K562 (cell line): ENCODE data around the gene ZNF382. TPM values are rescaled to one million over a fixed set of nuclear protein-coding genes. Genes with fewer than 3 reads are reported as not detected.

Source experiments
- ATAC-seq: fragments of 200-7000 bp; cut with Tn5 transposase; 3 replicates; pipeline ENCODE4 v1.9.1; 2020; ENCODE audit warnings: moderate library complexity
- BruUV-seq: library from RNA; stranded (reverse); fragments of 400-500 nt; replicated peaks from 2 replicates; lab custom pipeline; 2021; lab: Mats Ljungman, UMichigan
- CTCF ChIA-PET: fragments of 300-600 bp; formaldehyde crosslinking; extraction: SDS; loops from one replicate; lab custom pipeline; 2021; ENCODE audit warnings: low intra/inter-chr PET ratio; lab: Yijun Ruan, JAX
- POLR2A ChIA-PET: fragments of 300-600, 350-650 bp; sonication (Branson Sonifier 250); formaldehyde crosslinking; extraction: SDS; loops from one replicate; lab custom pipeline; 2021; ENCODE audit warnings: antibody characterized with exemption, inconsistent platforms; lab: Yijun Ruan, JAX
- DNase-seq, 4 experiments: peaks; one replicate each; pipeline versions ENCODE4 v3.0.0 to v3.0.0-alpha.2; 2011 to 2018; ENCODE audit warnings: low spot score in 3 of 4, mixed read lengths in 3 of 4; ENCODE audit errors: extremely low read depth in 1 of 4
- FAIRE-seq: peaks from 2 replicates; lab custom pipeline; 2011; peaks lifted over from hg19 to GRCh38; lab: Jason Lieb, UNC
- H2AFZ ChIP-seq: 2 replicates; pipeline ENCODE4 v1.6.0; 2011; ENCODE audit warnings: low read depth, low read length, control low read depth, inconsistent platforms
- H3K27ac ChIP-seq: fragments of 200-600 bp; 3 replicates; pipeline ENCODE4 v1.8.0; 2011; ENCODE audit warnings: low read depth, mild to moderate bottlenecking, control low read depth, inconsistent platforms, low read length, moderate library complexity, mixed read lengths; ENCODE audit errors: extremely low read depth
- H3K27me3 ChIP-seq, 2 experiments: fragments of 300-600 bp in 1 of 2; 2 replicates in 1 of 2; 3 replicates in 1 of 2; pipeline versions ENCODE4 v1.6.0 to v1.8.0; 2011; ENCODE audit warnings: inconsistent platforms in 2 of 2, low read length in 2 of 2, mild to moderate bottlenecking in 1 of 2, mixed read lengths in 1 of 2, moderate library complexity in 1 of 2; ENCODE audit not compliant: control insufficient read depth in 2 of 2, insufficient read depth in 2 of 2
- H3K36me3 ChIP-seq: fragments of 300-600 bp; 3 replicates; pipeline ENCODE4 v1.8.0; 2011; ENCODE audit warnings: mild to moderate bottlenecking, low read length, inconsistent platforms; ENCODE audit not compliant: control insufficient read depth, insufficient read depth
- H3K4me1 ChIP-seq, 2 experiments: fragments of 200-600 bp in 1 of 2; replicated peaks in 1 of 2; 2 replicates in 1 of 2; 3 replicates in 1 of 2; pipeline versions ENCODE4 v1.5.1 to v1.8.0; 2011; ENCODE audit warnings: inconsistent platforms in 2 of 2, low read length in 2 of 2, mild to moderate bottlenecking in 1 of 2, mixed read lengths in 1 of 2, moderate library complexity in 1 of 2; ENCODE audit not compliant: control insufficient read depth in 2 of 2, insufficient read depth in 2 of 2
- H3K4me2 ChIP-seq: 2 replicates; pipeline ENCODE4 v1.6.1; 2011; ENCODE audit warnings: low read length, control low read depth, inconsistent platforms, mixed read lengths; ENCODE audit not compliant: insufficient read depth
- H3K4me3 ChIP-seq: fragments of 200-600 bp; sonication (generic), shearing (Covaris generic); 2 replicates; pipeline ENCODE4 v1.5.1; 2016; ENCODE audit warnings: control low read depth, inconsistent platforms
- H3K79me2 ChIP-seq: fragments of 200-600 bp; 3 replicates; pipeline ENCODE4 v1.8.0; 2011; ENCODE audit warnings: low read length, inconsistent platforms; ENCODE audit not compliant: control insufficient read depth, insufficient read depth
- H3K9ac ChIP-seq, 2 experiments: 2 replicates each; pipeline versions ENCODE4 v1.6.0 to v1.6.1; 2011; ENCODE audit warnings: low read depth in 2 of 2, low read length in 2 of 2, control low read depth in 1 of 2, inconsistent platforms in 1 of 2, mild to moderate bottlenecking in 1 of 2, mixed read lengths in 1 of 2; ENCODE audit not compliant: insufficient read depth in 1 of 2
- H3K9me1 ChIP-seq: one replicate; pipeline ENCODE4 v1.6.0; 2011; ENCODE audit warnings: inconsistent platforms, mild to moderate bottlenecking, low read length, moderate library complexity; ENCODE audit not compliant: control insufficient read depth, insufficient read depth
- H3K9me3 ChIP-seq: replicated peaks from 2 replicates; pipeline ENCODE4 v1.5.1; 2011; ENCODE audit warnings: low read depth, low read length, inconsistent platforms; ENCODE audit not compliant: control insufficient read depth, insufficient read depth
- H4K20me1 ChIP-seq: replicated peaks from 2 replicates; pipeline ENCODE4 v1.6.1; 2011; ENCODE audit warnings: low read length, inconsistent platforms, mixed read lengths; ENCODE audit not compliant: control insufficient read depth, insufficient read depth
- ETS1 ChIP-seq: conservative IDR thresholded peaks from 2 replicates; pipeline ENCODE4 v1.6.1; 2011; ENCODE audit warnings: low read depth, mild to moderate bottlenecking, low read length; ENCODE audit not compliant: control insufficient read depth
- STAT6 ChIP-seq: sonication (generic); formaldehyde crosslinking; IDR thresholded peaks from 2 replicates; pipeline ENCODE4 v1.8.1; 2023; ENCODE audit warnings: mild to moderate bottlenecking, missing genetic modification reagents
- ZNF212 ChIP-seq: fragments of 450-650 bp; formaldehyde crosslinking; IDR thresholded peaks from 2 replicates; pipeline ENCODE4 v1.4.0; 2020; ENCODE audit warnings: mild to moderate bottlenecking
- WGBS: fragments of 100-300 bp; shearing (Covaris generic); methylation state at CpG from one replicate; pipeline ENCODE4 v1.1.6; 2016; ENCODE audit warnings: low coverage, mixed read lengths; ENCODE audit not compliant: insufficient coverage; ENCODE audit errors: missing lambda C conversion rate; 5-methylcytosine and 5-hydroxymethylcytosine counted together
- in situ Hi-C: fragments of 300-500 bp; cut with MboI; formaldehyde crosslinking; loops from 4 replicates; pipeline ENCODE4 v1.15.0; 2018; ENCODE audit warnings: inconsistent platforms, mixed read lengths
- intact Hi-C: fragments of 100-400 bp; cut with micrococcal nuclease; formaldehyde crosslinking; loops from 2 replicates; pipeline ENCODE4 v1.14.2; 2022
- polyA plus RNA-seq, 8 experiments: library from polyadenylated mRNA; depleted of rRNA in 4 of 8; stranded (reverse) in 5 of 8; unstranded in 3 of 8; fragments of >200 nt; fragmentation: Nextera tagmentation in 2 of 8; fragmentation: Illumina TruSeq in 1 of 8; extraction: Ambion mirVana in 2 of 8; extraction: Trizol in 1 of 8; gene quantifications; 2 replicates each; pipeline versions ENCODE4 v1.2.1 to v1.2.3, GENCODE V29; 2011 to 2014; ENCODE audit warnings: inconsistent platforms in 1 of 8, missing spikeins in 1 of 8
- total RNA-seq, 7 experiments: library from RNA; depleted of rRNA in 6 of 7; stranded (reverse); fragments of >200 nt in 6 of 7; fragmentation: Illumina TruSeq in 2 of 7; extraction: Trizol in 2 of 7; gene quantifications; 2 replicates each; pipeline versions ENCODE4 v1.2.1 to v1.2.3, GENCODE V29; 2011 to 2021; ENCODE audit warnings: low replicate concordance in 1 of 7

ZNF382 gene
- total and polyA plus RNA-seq, 9 of the 15 experiments (the other 6 are each of a cell fraction or from before 2014, with no cell fraction given) = 0.04 to 0.27 (median 0.16) TPM; not detected in 5

DNA sequence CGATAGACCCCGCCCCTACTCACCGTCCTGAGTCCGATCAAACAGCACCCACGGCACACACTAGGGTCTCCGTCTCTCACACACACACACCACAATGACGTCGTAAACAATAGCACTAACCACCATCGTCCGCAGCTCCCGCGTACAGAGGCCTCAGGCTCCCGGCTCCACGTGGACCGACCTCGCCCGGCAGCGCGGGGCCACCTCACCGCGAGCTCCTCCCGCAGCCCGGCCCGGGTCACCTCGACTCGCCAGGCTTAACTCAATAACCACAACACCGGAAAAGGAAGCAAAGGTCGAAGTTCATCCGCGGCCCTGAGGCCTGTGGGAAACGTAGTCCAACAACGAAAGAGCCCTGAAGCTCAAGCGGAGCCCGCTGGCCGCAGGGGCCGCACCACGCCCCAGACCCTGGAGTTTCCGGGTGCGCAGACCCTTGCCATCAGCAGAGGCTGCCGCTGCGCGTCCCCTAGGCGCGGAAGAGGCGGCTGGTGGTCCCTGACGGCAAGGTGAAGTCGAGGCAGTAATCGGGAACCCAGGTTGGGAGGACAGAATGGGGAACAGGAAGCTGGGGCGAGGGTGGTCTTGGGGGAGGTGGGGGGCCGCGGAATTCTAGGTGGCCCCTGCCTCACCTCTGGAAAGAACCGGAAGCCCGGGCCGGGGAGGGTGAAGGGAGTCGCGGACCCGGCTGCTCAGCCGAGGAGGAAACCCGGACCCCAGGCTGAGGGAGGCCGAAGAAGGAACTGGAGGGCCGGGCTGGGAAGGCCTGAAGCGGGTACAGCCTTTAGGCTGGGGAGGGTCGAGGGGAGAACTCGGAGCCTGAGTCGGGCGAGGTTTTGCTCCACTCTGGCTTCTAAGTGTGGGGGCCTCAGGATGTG is 31.9 kb upstream of the ZNF382 start, which contains the start of gene ZNF529 (continued):
- TF ChIP-seq STAT6 (CRISPR knock-in tag) = no peak
- TF ChIP-seq, all 486 proteins: peak for 147

- CTCF ChIA-PET = no interaction called here
- FAIRE-seq (peak; percentile 52), DNase-seq (peak in 3 of 4 experiments; percentile 15 to 37 (median 21)), ATAC-seq (peak; percentile 52)
- H3K9ac ChIP-seq = peak overlapping the region; percentile 92 to 93
- H3K4me2 ChIP-seq = peak overlapping the region; percentile 75
- POLR2A ChIA-PET = interaction anchor here (1.4 kb wide), 1 partner anchor 15 kb away, joined by 3 read pairs; no protein-coding TSS in a partner anchor
- peaks cover 0 to 9% of the 10 kb centered on the region in 2 experiments; a peak in 2 of 5 replicates for H3K4me1 ChIP-seq
- H3K4me3 ChIP-seq = peak overlapping the region; percentile 91
- H4K20me1 ChIP-seq = no peaks in the 10 kb centered on the region
- intact Hi-C loops (loop anchor here (1.0 kb wide), 1 partner anchor 46 kb away; the partner anchor contains the start of gene ZNF260), in situ Hi-C loops (no loop called here)
- H3K36me3 ChIP-seq = peaks cover 46% of the 10 kb centered on the region
- H3K9me3 ChIP-seq = no peaks in the 10 kb centered on the region; the same call in 1 of the 2 replicates
- H3K9me1 ChIP-seq = no peaks in the 10 kb centered on the region
- WGBS = 23% methylated on average over 18 of the region's 18 CpGs
- H2AFZ ChIP-seq = peak overlapping the region; percentile 96
- BruUV-seq = TSS peak; percentile 61
- peaks cover 48% of the 10 kb centered on the region for H3K79me2 ChIP-seq
- peak overlapping the region; percentile 96 for H3K27ac ChIP-seq
- H3K27me3 ChIP-seq = no peaks in the 10 kb centered on the region
- TF ChIP-seq ZNF212 (CRISPR knock-in tag) (no peak), ETS1 (0 out of 2 replicates have a peak, but pooled peaks have one; percentile 18)
These were observed 31.0 kb upstream of the ZNF382 start for GRCh38 chr19:36573895-36574720.
